GM12878 (cell line): ENCODE results near the gene EN1.

Source experiments
- CHD2 ChIP-seq: IDR thresholded peaks from 2 replicates; pipeline ENCODE4 v1.6.1; 2011; ENCODE audit warnings: low read depth, low read length, improper control_type of control experiment, borderline replicate concordance
- CHD4 ChIP-seq: fragments of 200-600 bp; sonication (generic); IDR thresholded peaks from 2 replicates; pipeline ENCODE4 v1.6.1; 2016; ENCODE audit warnings: mild to moderate bottlenecking
- IKZF2 ChIP-seq, 2 experiments: fragments of 450-650 bp; IDR thresholded peaks; 2 replicates each; pipeline ENCODE4 v1.6.1; 2017; ENCODE audit warnings: mild to moderate bottlenecking in 2 of 2, moderate library complexity in 2 of 2
- POLR2A ChIP-seq: IDR thresholded peaks from 2 replicates; pipeline ENCODE4 v1.6.1; 2011; ENCODE audit warnings: low read depth, mild to moderate bottlenecking, low read length
- SMC3 ChIP-seq: IDR thresholded peaks from 2 replicates; pipeline ENCODE4 v1.6.1; 2011; ENCODE audit warnings: low read length, improper control_type of control experiment, borderline replicate concordance
- TCF7 ChIP-seq: IDR thresholded peaks from 2 replicates; pipeline ENCODE4 v1.6.1; 2014; ENCODE audit warnings: antibody characterized with exemption, borderline replicate concordance
- YY1 ChIP-seq: IDR thresholded peaks from 2 replicates; pipeline ENCODE4 v1.6.1; 2011; ENCODE audit warnings: low read depth, mild to moderate bottlenecking, low read length
- ZNF24 ChIP-seq: fragments of 450-650 bp; IDR thresholded peaks from 2 replicates; pipeline ENCODE4 v1.6.1; 2017; ENCODE audit warnings: antibody characterized with exemption, mild to moderate bottlenecking
- ZSCAN29 ChIP-seq: fragments of 450-650 bp; IDR thresholded peaks from 2 replicates; pipeline ENCODE4 v1.6.1; 2017; ENCODE audit warnings: mild to moderate bottlenecking, moderate library complexity
- TF ChIP-seq, protein P1 (sequence below), 3 experiments: IDR thresholded peaks in 2 of 3; conservative IDR thresholded peaks in 1 of 3; 2 replicates each; pipeline ENCODE4 v1.5.1; 2011; ENCODE audit warnings: low read depth in 3 of 3, low read length in 3 of 3, mild to moderate bottlenecking in 3 of 3, control low read depth in 2 of 3, moderate library complexity in 2 of 3, inconsistent platforms in 1 of 3, mixed read lengths in 1 of 3; ENCODE audit not compliant: control insufficient read depth in 2 of 3, insufficient read depth in 1 of 3; ENCODE audit errors: extremely low read depth in 1 of 3
- TF ChIP-seq, protein P2 (sequence below): fragments of 450-650 bp; IDR thresholded peaks from 2 replicates; pipeline ENCODE4 v1.6.1; 2014; ENCODE audit warnings: mild to moderate bottlenecking

DNA sequence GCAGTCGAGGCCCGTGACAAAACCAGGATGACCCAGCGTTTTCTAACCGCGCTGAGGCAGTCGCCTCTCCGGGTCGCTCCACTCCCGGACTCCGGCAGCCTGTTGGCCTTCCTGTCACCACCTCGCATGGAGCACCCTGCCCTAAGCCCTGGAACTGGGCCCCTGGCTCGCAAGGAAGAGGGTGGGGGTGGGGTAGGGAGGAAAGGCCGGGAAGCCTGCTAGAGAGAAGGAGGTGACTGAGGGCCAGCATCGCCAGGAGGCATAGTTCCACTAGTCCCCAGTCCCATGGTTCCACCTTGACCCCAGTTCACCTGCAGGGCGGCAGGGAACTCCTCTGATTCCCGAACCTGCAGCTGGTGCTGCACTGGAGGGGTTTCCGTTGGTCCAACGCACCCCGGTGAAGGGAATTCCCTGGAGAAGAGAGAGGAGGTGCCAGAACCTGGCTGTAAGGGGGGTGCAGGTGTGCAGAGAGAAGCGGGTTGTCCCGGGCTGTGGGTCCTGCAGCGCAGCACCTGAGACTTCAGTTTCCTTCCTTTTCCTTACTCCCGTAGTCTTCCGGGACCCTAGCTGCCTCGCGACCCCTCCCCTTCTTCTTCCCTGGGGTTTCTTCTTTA is 11.8 kb upstream of the EN1 start:
- TF ChIP-seq IKZF2 (IDR thresholded peaks at IDR 0.05): no peak
- TF ChIP-seq CHD4: no peak
- TF ChIP-seq, protein P1, sequence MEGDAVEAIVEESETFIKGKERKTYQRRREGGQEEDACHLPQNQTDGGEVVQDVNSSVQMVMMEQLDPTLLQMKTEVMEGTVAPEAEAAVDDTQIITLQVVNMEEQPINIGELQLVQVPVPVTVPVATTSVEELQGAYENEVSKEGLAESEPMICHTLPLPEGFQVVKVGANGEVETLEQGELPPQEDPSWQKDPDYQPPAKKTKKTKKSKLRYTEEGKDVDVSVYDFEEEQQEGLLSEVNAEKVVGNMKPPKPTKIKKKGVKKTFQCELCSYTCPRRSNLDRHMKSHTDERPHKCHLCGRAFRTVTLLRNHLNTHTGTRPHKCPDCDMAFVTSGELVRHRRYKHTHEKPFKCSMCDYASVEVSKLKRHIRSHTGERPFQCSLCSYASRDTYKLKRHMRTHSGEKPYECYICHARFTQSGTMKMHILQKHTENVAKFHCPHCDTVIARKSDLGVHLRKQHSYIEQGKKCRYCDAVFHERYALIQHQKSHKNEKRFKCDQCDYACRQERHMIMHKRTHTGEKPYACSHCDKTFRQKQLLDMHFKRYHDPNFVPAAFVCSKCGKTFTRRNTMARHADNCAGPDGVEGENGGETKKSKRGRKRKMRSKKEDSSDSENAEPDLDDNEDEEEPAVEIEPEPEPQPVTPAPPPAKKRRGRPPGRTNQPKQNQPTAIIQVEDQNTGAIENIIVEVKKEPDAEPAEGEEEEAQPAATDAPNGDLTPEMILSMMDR (IDR thresholded peaks at IDR 0.05 in 2 of 3, conservative IDR thresholded peaks at IDR 0.05 in 1 of 3; ENCODE audit: control insufficient read depth in 2 of 3, extremely low read depth in 1 of 3, insufficient read depth in 1 of 3, low read depth in 3 of 3, low read length in 3 of 3): no peak
- no peak for TF ChIP-seq POLR2A
- no peak for TF ChIP-seq ZSCAN29
- TF ChIP-seq, protein P2, sequence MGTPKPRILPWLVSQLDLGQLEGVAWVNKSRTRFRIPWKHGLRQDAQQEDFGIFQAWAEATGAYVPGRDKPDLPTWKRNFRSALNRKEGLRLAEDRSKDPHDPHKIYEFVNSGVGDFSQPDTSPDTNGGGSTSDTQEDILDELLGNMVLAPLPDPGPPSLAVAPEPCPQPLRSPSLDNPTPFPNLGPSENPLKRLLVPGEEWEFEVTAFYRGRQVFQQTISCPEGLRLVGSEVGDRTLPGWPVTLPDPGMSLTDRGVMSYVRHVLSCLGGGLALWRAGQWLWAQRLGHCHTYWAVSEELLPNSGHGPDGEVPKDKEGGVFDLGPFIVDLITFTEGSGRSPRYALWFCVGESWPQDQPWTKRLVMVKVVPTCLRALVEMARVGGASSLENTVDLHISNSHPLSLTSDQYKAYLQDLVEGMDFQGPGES: no peak
- no peak for TF ChIP-seq YY1
- TF ChIP-seq SMC3: no peak
- no peak for TF ChIP-seq ZNF24
- TF ChIP-seq CHD2: no peak
- TF ChIP-seq TCF7: no peak
